DMS114 treated with DMSO at 0.1 percent for 48 hours (cell line): ENCODE measurements around the gene COL23A1.

Experiments used
- DNase-seq: peaks from one replicate; lab custom pipeline; 2025; ENCODE audit not compliant: unreplicated experiment; lab: John Stamatoyannopoulos, UW

Gene COL23A1

DNA sequence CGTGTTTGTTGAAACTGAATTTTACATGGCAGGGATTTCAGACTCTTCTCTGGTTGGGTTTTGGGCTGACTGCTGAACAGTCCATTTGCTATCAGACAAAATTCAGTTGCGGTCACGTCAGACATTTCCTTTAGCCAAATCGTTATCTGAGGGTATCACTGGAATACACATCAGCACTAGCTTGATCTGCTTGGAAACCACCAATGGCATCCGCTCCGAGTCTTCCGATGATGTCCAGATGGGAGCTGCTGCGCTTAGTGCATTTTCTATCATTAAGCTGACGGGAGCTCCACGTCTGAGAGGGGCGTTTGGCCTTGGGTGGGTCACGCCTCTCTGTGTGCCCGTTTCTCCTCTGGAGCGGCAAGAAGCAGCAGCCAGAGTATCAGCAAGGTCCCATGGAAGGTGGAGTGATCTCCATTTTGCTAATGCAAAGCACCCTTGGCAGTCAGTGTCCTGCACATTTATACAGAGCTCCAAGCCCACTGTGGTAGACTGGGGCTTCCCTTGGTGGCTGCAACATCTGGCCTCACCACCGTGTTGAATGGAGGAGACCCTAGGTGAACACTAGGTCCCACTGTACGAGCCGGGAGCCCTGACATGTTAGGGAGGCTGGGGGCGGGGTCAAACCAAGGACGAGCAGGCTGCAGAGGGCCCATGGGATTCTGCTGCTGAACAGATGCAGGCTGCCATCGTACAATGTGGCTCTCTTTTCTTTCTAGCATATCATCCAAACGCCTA is 223.0 kb downstream of the COL23A1 start:
- no peak for DNase-seq

DNA sequence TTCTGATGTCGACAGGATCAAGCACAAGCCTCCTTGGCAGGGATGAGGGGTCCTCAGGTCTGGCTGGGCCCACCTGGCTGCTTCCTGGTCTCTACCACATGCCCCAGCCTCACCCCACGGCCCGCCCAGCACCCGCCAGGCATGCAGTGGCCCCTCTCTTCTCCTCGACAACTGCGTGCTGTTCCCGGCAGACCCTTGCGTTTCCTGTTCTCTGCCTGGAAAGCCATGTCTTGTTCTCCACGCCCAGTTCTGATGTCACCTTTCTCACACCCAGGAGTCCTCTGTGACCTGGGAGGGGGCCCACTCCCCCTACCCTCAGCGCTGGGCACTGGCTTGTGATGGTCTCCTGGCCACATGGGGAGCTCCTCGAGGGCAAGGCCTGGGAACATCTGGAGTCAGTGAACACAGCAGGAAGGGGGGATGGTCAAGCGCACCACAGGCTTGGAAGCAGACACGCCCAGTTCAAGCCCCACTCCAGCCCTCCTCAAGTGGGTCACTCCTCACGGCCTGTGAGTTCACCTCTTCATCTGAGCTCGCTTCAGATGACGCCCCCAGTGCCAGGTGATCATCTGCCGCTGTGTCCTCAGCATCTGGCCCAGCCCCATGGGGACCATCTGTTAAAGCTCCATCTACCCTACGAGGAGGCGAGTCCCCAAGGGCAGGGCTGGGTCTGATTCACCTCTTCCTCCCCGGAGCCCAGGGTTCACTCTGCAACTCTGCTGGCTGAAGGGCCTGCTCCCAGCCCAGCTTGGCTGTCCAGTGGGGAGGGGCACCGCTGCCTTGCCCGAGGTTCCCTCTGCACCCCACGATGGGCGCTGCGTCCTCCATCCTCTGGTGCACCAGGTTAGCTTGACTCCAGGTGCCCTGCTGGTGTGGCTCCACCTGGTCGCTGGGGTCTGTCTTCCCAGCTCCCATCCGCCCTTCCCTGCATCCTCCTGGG is 224.4 kb downstream of the COL23A1 start:
- no peak for DNase-seq

GRCh38 chr5:178364326-178364675 is 225.9 kb downstream of the COL23A1 start:
- DNase-seq = no peak

GRCh38 chr5:178363501-178364325 is 226.5 kb downstream of the COL23A1 start:
- no peak for DNase-seq

GRCh38 chr5:178361657-178362445 is 228.3 kb downstream of the COL23A1 start:
- DNase-seq = no peak

GRCh38 chr5:178360926-178361235 is 229.3 kb downstream of the COL23A1 start:
- DNase-seq = no peak

GRCh38 chr5:178360222-178360925 is 229.8 kb downstream of the COL23A1 start:
- no peak for DNase-seq

DNA sequence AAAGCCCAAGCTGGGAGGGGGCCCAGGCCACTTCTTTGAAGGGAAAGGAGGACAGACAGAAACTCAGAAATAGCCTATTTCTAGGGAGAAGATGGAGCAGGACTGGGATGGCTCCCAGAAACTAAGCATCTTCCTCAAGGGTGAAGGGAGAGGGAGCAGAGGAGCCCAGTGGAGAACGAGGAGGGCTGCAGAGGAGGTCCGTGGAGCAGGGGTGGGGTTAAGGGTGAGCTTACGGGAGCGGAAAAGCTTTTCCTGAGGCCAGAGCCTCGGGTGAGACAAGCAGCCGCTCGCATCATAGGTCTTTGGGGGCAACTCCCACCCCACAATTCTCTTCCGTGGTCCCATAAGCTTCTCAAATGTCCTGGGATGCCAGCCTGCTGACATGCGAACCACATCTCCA is 230.5 kb downstream of the COL23A1 start:
- DNase-seq = no peak

DNA sequence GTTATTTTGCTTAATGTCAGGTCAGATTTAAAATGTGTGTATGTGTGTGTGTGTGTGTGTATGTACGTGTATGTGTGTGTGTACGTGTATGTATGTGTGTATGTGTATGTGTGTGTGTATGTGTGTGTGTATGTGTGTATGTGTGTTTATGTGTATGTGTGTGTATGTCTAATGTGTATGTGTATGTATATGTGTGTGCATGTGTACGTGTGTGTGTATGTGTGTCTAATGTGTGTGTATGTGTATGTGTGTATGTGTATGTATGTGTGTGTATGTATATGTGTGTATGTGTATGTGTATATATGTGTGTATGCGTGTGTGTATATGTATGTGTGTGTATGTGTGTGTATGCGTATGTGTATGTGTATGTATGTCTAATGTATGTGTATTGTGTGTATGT is 232.5 kb downstream of the COL23A1 start:
- DNase-seq = no peak

GRCh38 chr5:178357121-178357521 is 233.1 kb downstream of the COL23A1 start:
- DNase-seq = no peak

DNA sequence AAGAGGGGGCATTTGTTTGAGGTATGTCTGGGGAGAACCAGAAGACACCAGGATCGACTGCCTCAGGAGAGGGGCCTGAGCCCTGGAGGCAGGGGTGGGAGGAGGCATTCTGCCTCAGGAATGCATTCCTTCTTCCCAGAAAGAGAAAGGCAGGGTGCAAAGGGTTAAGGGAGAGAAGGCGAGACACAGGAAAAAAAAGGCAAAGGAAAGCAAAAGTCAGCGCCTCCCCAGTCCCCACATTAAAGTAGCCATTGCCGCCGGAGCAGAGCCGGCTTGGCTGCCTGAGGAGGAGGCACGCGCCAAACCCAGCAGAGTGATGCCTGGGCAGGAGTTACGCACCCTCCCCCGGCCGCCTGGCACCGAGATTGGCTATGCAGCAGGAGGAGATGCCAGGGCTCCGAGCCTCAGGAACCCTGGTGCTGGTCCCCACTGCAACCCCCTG is 233.7 kb downstream of the COL23A1 start:
- DNase-seq = no peak

GRCh38 chr5:178355671-178356070 is 234.5 kb downstream of the COL23A1 start:
- no peak for DNase-seq

GRCh38 chr5:178353461-178353860 is 236.7 kb downstream of the COL23A1 start:
- no peak for DNase-seq

- DNase-seq = no peak
Measured at GRCh38 chr5:178352035-178352349, 238.2 kb downstream of the COL23A1 start.

DNA sequence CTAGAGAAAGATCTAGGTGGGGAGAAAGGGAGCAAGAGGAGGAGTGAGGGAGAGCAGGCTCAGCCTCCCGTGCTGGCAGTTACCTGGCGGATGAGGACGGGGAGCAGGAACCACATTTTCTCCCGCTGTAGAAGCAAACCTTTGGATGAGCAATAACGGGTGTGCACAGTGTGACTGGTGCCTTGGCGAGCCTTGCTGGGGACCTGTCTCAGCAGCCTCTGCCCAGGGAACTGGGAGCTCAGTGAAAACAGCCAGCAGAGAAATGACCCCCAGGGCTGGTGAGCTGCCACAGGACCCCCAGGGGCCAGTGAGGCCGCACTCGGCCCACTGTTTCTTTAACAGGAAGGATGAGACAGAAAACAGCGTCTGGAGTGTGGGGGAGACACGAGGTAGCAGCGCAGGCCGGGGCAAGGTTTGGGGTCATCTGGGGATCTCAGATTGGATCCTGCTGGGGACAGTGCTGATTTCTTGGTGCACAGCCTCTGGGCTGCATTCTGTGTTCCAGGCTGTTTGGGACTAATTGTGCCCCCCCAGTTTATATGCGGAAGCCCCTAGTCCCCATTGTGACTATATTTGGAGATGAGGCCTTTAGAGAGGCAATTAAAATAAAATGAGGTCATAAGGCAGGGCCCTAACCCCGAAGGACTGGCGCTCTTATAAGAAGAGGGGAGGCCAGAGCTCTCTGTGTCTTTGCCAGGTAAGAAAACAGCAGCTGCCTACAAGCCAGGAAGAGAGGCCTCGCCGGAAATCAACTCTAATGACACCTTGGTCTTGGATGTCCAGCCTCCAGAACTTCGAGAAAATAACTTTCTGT is 238.8 kb downstream of the COL23A1 start:
- no peak for DNase-seq

DNA sequence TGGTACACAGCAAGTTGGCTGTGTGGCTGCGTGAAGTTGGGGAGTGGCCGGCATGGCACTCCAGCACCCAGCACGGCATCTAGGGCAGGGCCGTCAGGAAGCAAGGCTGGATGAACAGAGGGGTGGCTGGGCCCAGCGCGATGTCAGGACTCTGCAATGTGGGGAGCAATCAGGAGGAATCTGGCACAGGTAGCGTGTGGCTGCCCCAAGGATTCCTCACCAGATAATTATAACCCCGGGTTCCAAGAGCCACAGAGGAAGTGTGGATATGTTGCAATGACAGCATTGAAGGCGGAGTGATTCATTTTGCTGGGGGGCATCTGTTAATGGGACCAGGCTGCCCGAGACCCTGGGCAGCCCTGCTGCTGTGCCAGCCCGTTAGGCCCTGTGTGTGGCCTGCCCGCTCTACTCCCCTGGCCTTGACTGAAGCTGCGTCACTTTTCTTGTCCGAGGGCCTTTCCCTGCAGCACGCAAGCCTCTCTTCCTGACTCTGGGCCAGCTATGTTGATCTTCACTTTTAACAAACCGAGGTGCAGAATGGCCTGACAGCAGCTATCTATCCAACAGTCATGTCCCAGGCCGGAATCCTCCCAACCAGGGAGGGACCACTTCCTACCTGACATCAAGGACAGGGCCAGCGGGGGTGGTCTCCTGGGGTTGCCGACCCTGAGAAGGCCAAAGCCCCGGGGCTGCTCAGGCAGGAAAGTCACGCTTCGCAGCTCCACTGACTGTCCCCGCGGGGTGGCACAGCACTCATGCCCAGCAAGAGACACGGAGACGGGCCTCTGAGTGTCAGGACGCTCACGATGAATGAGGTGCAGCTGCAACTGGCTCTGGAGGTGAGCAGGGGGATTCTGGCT is 239.6 kb downstream of the COL23A1 start:
- no peak for DNase-seq

GRCh38 chr5:178349625-178350353 is 240.4 kb downstream of the COL23A1 start:
- DNase-seq = no peak

GRCh38 chr5:178349075-178349511 is 241.1 kb downstream of the COL23A1 start:
- DNase-seq = no peak
